ENCODE measurements around the gene DUSP1.

- TF ChIP-seq POLR2A (IDR thresholded peaks at IDR 0.05; ENCODE audit: low read depth, low read length) (no peak), PAX5 (IDR thresholded peaks at IDR 0.05; ENCODE audit: insufficient read depth, low read length, severe bottlenecking) (no peak), POLR2AphosphoS5 (IDR thresholded peaks at IDR 0.05; ENCODE audit: low read depth, low read length) (no peak), SPI1 (IDR thresholded peaks at IDR 0.05; ENCODE audit: low read depth, low read length) (no peak)
Observed at GRCh38 chr5:172758077-172758833, 12.7 kb downstream of the DUSP1 start.

Data from GM12891 (cell line).